Activated naive CD8-positive, alpha-beta T cell (primary cell): ENCODE measurements around the gene TNFRSF12A.
A peak's percentile ranks its signal among the peaks of the same experiment; 100 is the strongest.
"Not testable (repeated sequence)": the region's sequence is repeated elsewhere in the genome, so short reads cannot be mapped to it uniquely, and the experiment has no call there.

Experiments used
- H3K27ac Mint-ChIP-seq: one replicate; pipeline ENCODE4 v1.8.0; 2021; ENCODE audit warnings: mixed read lengths
- H3K27me3 Mint-ChIP-seq: one replicate; pipeline ENCODE4 v1.8.0; 2021; ENCODE audit warnings: mixed read lengths
- H3K36me3 Mint-ChIP-seq: one replicate; pipeline ENCODE4 v1.8.0; 2021; ENCODE audit warnings: mixed read lengths
- H3K4me1 Mint-ChIP-seq: one replicate; pipeline ENCODE4 v1.8.0; 2021; ENCODE audit warnings: low read depth, mixed read lengths
- H3K4me3 Mint-ChIP-seq: one replicate; pipeline ENCODE4 v1.8.0; 2021; ENCODE audit warnings: mild to moderate bottlenecking, mixed read lengths
- H3K9me3 Mint-ChIP-seq: one replicate; pipeline ENCODE4 v1.8.0; 2021; ENCODE audit warnings: low read depth, mixed read lengths

Gene TNFRSF12A

GRCh38 chr16:3038256-3038655, 18.1 kb downstream of the TNFRSF12A start:
- Mint-ChIP-seq H3K36me3 (no peaks in the 10 kb centered on the region), H3K4me3 (no peak overlapping the region), H3K9me3 (no peaks in the 10 kb centered on the region), H3K27me3 (peaks cover 29% of the 10 kb centered on the region), H3K4me1 (peaks cover 7% of the 10 kb centered on the region), H3K27ac (no peak overlapping the region)

- H3K4me3 Mint-ChIP-seq = no peak overlapping the region
- H3K27me3 Mint-ChIP-seq = peaks cover 27% of the 10 kb centered on the region
- H3K4me1 Mint-ChIP-seq = peaks cover 7% of the 10 kb centered on the region
- H3K9me3 Mint-ChIP-seq = no peaks in the 10 kb centered on the region
- no peaks in the 10 kb centered on the region for H3K36me3 Mint-ChIP-seq
- H3K27ac Mint-ChIP-seq = no peak overlapping the region
Observed at GRCh38 chr16:3038896-3039295, 18.7 kb downstream of the TNFRSF12A start.

DNA sequence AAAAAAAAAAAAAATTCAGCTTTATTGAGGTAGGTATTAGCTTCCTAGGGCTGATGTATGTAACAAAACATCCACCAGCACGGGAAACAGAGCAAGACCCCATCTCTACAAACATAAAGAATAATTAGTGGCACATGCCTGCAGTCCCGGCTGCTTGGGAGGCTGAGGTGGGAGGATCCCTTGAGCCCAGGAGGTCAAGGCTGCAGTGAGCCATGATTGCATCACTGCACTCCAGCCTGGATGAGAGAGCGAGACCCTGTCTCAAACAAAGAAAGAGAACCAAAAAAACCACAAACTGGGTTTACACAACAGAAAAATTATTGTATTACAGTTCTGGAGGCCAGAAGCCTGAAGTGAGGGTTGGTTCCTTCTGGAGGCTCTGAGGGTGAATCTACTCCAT, 22.2 kb downstream of the TNFRSF12A start:
- H3K4me3 Mint-ChIP-seq = no peak overlapping the region
- H3K27me3 Mint-ChIP-seq = peaks cover 21% of the 10 kb centered on the region
- H3K36me3 Mint-ChIP-seq = no peaks in the 10 kb centered on the region
- no peak overlapping the region for H3K27ac Mint-ChIP-seq
- peaks cover 12% of the 10 kb centered on the region for H3K4me1 Mint-ChIP-seq
- no peaks in the 10 kb centered on the region for H3K9me3 Mint-ChIP-seq

DNA sequence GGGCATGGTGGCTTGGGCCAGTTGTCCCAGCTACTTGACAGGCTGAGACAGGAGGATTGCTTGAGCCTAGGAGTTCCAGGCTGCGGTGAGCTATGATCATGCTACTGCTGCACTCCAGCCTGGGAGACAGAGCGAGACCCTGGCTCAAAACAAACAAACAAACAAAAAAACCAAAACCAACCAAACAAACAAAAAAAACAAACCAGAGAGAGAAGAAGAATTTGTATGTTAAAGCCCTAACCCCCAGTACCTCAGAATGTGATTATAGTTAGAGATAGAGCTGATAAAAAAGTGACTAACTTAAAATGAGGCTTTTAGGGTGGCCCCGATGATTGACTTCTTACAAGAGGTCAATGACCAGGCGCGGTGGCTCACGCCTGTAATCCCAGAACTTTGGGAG, 24.5 kb downstream of the TNFRSF12A start:
- no peaks in the 10 kb centered on the region for H3K9me3 Mint-ChIP-seq
- H3K4me1 Mint-ChIP-seq = peaks cover 17% of the 10 kb centered on the region
- peaks cover 14% of the 10 kb centered on the region for H3K27me3 Mint-ChIP-seq
- no peaks in the 10 kb centered on the region for H3K36me3 Mint-ChIP-seq
- H3K4me3 Mint-ChIP-seq = peak overlapping the region; percentile 80
- no peak overlapping the region for H3K27ac Mint-ChIP-seq

GRCh38 chr16:3045758-3046640, 25.8 kb downstream of the TNFRSF12A start, which contains the start of gene MMP25:
Gene MMP25 (plus strand): TSS chr16:3046561. CDS start chr16:3046918, 357 bp downstream.
- no peaks in the 10 kb centered on the region for H3K36me3 Mint-ChIP-seq
- H3K4me3 Mint-ChIP-seq = peak within 1 kb of the TSS; percentile 80
- H3K4me1 Mint-ChIP-seq = peaks cover 20% of the 10 kb centered on the region
- H3K27me3 Mint-ChIP-seq = peaks cover 10% of the 10 kb centered on the region
- H3K9me3 Mint-ChIP-seq = no peaks in the 10 kb centered on the region
- H3K27ac Mint-ChIP-seq = no peak within 1 kb of the TSS

DNA sequence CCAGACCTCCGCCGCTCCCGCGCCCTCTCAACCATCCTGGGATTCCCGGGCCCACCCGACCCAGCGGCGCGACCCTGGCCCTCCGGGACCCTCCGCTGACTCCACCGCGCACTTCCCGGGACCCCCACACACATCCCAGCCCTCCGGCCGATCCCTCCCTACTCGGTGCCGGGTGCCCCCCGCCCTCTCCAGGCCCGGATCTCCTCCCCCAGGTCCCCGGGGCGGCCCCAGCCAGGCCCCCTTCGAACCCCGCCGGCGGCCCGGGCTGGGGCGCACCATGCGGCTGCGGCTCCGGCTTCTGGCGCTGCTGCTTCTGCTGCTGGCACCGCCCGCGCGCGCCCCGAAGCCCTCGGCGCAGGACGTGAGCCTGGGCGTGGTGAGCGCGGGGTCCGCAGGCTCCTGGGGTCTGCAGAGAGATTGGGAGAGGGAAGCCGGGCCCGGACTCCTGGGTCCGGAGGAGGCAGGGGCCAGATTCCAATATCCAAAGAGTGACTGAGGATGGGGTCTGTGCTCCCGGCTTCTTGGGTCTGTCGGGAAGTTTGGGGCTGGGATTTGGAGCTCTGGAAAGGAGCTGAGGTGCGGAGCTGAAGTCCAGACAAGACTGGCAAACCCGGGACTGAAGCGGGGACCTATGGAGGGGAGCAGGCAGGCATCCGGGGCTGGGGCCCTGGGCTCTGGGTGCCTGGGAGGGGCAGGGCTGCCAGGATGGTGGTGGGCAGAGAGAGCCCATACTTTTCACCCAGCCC, 26.6 kb downstream of the TNFRSF12A start:
- H3K9me3 Mint-ChIP-seq = no peaks in the 10 kb centered on the region
- H3K4me1 Mint-ChIP-seq = peaks cover 20% of the 10 kb centered on the region
- no peak overlapping the region for H3K27ac Mint-ChIP-seq
- H3K4me3 Mint-ChIP-seq = no peak overlapping the region
- no peaks in the 10 kb centered on the region for H3K36me3 Mint-ChIP-seq
- H3K27me3 Mint-ChIP-seq = peaks cover 10% of the 10 kb centered on the region

DNA sequence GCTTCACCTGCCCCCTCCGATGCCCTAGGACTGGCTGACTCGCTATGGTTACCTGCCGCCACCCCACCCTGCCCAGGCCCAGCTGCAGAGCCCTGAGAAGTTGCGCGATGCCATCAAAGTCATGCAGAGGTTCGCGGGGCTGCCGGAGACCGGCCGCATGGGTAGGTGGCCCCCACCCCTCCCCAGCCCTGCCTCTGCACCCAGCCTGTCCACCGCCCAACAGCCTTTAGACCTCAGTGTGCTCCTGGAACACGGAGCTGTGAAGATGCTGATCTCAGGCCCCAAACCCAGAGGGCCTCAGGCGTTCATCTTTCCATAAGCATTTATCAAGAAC, 27.2 kb downstream of the TNFRSF12A start:
- Mint-ChIP-seq H3K4me1 (peaks cover 23% of the 10 kb centered on the region), H3K4me3 (no peak overlapping the region), H3K36me3 (no peaks in the 10 kb centered on the region), H3K27ac (no peak overlapping the region), H3K27me3 (peaks cover 10% of the 10 kb centered on the region), H3K9me3 (no peaks in the 10 kb centered on the region)

- peaks cover 2% of the 10 kb centered on the region for H3K36me3 Mint-ChIP-seq
- H3K4me3 Mint-ChIP-seq = no peak overlapping the region
- H3K27ac Mint-ChIP-seq = no peak overlapping the region
- H3K4me1 Mint-ChIP-seq = peaks cover 28% of the 10 kb centered on the region
- peaks cover 2% of the 10 kb centered on the region for H3K27me3 Mint-ChIP-seq
- no peaks in the 10 kb centered on the region for H3K9me3 Mint-ChIP-seq
Observed at GRCh38 chr16:3049921-3050481, 29.8 kb downstream of the TNFRSF12A start.

GRCh38 chr16:3050487-3050886, 30.3 kb downstream of the TNFRSF12A start:
- Mint-ChIP-seq H3K4me1 (peaks cover 29% of the 10 kb centered on the region), H3K4me3 (no peak overlapping the region), H3K36me3 (peaks cover 2% of the 10 kb centered on the region), H3K9me3 (no peaks in the 10 kb centered on the region), H3K27ac (no peak overlapping the region), H3K27me3 (no peaks in the 10 kb centered on the region)

GRCh38 chr16:3051009-3051408, 30.8 kb downstream of the TNFRSF12A start:
- H3K4me3 Mint-ChIP-seq = no peak overlapping the region
- H3K27me3 Mint-ChIP-seq = no peaks in the 10 kb centered on the region
- H3K36me3 Mint-ChIP-seq = peaks cover 2% of the 10 kb centered on the region
- no peak overlapping the region for H3K27ac Mint-ChIP-seq
- H3K9me3 Mint-ChIP-seq = no peaks in the 10 kb centered on the region
- H3K4me1 Mint-ChIP-seq = peaks cover 32% of the 10 kb centered on the region

DNA sequence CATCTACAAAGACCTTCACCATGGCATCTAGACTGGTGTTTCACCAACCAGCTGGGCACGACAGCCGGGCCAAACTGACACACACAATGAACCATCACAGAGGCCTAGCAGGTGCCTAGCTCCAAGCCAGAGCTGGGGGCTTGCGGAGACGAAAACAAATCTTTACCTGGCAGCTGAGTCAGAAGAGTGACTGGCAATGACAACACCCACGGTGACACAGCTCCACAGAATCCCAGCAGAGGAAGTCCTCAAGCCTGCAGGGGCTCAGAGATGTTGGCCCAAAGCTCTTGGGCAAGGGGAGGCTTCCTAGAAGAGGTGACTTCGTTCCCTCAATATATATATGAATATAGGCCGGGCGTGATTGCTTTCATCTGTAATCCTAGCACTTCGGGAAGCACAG, 31.3 kb downstream of the TNFRSF12A start:
- no peaks in the 10 kb centered on the region for H3K27me3 Mint-ChIP-seq
- H3K4me3 Mint-ChIP-seq = no peak overlapping the region
- no peaks in the 10 kb centered on the region for H3K9me3 Mint-ChIP-seq
- H3K4me1 Mint-ChIP-seq = peaks cover 33% of the 10 kb centered on the region
- H3K36me3 Mint-ChIP-seq = peaks cover 2% of the 10 kb centered on the region
- H3K27ac Mint-ChIP-seq = no peak overlapping the region

DNA sequence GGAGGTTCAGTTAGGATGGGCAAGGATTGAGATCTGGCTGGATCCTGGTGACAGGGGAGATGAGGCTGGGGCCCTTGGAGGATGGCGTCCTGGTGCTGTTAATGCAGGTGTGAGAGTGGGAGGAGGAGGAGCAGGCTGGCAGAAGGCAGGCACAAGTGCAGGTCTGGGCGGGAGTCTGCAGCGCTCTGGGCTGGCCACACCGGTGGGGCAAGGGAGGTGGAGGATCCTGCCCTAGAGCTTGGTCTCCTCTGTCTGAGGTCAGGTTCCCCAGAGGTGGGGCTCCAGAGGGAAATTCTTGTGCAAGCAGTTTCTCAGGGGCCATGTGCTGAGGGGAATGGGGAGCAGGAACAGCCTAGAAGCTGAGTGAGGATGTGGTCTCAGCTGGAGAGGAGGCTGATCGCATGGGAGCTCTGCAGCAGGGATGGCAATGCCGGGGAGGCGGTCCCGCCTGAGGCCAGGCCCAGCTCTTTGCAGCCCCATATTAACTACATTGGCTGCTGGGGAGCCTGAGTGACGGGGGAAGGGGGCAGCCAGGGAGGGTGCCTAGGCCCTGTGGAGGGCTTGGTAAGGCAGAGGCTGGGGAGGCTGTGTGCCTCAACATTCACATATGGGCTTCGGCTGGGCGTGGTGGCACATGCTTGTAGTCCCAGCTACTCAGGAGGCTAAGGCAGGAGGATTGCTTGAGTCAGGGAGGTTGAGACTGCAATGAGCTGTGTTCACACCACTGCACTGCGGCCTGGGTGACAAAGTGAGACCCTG, 32.6 kb downstream of the TNFRSF12A start:
- H3K4me3 Mint-ChIP-seq = not testable (repeated sequence)

DNA sequence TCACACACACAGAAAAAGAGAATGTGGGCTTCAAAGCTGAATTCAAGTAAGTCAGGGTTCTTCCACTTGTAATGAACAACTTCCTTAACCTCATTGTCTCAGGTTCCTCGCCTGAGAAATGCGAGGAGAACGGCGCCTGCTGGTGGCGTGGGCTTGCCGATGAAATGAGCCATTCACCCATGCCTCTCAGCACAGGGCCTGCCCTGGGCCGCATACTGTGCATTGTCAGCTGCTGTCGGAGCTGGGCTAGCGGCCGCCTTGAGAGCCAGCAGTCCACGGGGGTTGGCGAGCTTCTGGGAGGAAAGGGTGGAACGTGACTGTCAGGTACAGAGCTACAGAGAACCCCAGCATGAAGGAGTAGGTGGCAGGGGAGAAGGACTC, 33.2 kb downstream of the TNFRSF12A start:
- H3K27me3 Mint-ChIP-seq, H3K36me3 Mint-ChIP-seq, H3K4me3 Mint-ChIP-seq, H3K27ac Mint-ChIP-seq, H3K9me3 Mint-ChIP-seq: not testable (repeated sequence)
- H3K4me1 Mint-ChIP-seq = peaks cover 41% of the 10 kb centered on the region

More for the DNA sequence above, 32.6 kb downstream of the TNFRSF12A start:
- H3K4me1 Mint-ChIP-seq = peaks cover 43% of the 10 kb centered on the region
- not testable (repeated sequence) for H3K9me3 Mint-ChIP-seq, H3K36me3 Mint-ChIP-seq, H3K27me3 Mint-ChIP-seq, H3K27ac Mint-ChIP-seq

DNA sequence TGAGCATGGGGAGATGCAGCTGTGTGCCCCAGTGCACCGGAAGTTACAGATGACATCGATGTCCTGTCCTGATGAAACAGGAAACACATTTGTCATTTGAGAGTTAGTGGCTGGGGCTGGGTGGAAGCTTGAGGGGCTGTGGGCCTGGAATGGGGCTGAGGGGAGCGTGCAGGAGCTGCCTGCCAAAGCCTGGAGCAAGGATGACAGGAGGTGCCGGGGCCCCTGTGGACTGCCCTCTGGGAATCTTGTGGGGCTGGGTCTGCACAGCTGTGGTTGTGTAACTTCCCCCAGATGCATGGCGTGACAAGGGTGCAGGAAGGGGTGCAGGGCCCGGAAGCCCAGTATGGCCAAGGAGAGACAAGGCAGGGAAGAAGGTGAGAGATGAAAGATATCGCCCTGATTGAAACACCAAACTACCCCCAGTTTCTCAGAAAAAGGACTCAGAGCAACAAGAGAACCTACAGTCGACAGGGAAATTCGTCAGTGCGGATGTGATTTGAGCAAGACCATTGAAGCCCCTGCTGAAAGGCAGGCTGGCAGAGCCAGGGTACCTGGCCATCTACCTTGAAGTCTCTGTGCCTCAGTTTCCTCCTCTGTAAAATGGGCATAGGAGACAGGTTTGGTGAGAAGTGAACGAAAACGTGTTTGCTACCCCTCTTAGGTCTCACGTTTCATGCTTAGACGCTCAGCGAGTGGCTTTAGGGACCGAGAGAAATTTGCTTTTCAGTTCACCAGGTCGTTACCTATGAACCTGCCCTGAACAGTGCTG, 35.0 kb downstream of the TNFRSF12A start:
- H3K4me1 Mint-ChIP-seq = peaks cover 47% of the 10 kb centered on the region
- peak overlapping the region; percentile 30 for H3K27ac Mint-ChIP-seq
- peaks cover 2% of the 10 kb centered on the region for H3K36me3 Mint-ChIP-seq
- H3K4me3 Mint-ChIP-seq = peak overlapping the region; percentile 65
- no peaks in the 10 kb centered on the region for H3K27me3 Mint-ChIP-seq
- H3K9me3 Mint-ChIP-seq = no peaks in the 10 kb centered on the region
